HEK293 (cell line): Measurements from ENCODE around the gene ELAVL1.

ENCODE experiments used
- CTCF ChIA-PET: fragments of 350-600 bp; formaldehyde crosslinking; extraction: SDS; loops from one replicate; lab custom pipeline; 2021; ENCODE audit warnings: antibody characterized with exemption; lab: Yijun Ruan, JAX
- POLR2A ChIA-PET: fragments of 300-600 bp; formaldehyde crosslinking; extraction: SDS; loops from one replicate; lab custom pipeline; 2020; ENCODE audit warnings: antibody characterized with exemption, inconsistent platforms; lab: Yijun Ruan, JAX
- H3K27ac ChIP-seq: fragments of 200-500 bp; sonication (Bioruptor generic); 2 replicates; pipeline ENCODE4 v1.5.1; 2014; ENCODE audit warnings: low read depth, low read length, control low read depth, inconsistent platforms; ENCODE audit errors: extremely low read depth
- H3K36me3 ChIP-seq, 2 experiments: fragments of 200-500 bp in 1 of 2; sonication (Bioruptor generic) in 1 of 2; 1 replicate in 1 of 2; 2 replicates in 1 of 2; pipeline ENCODE4 v1.5.1; 2014 to 2017; ENCODE audit warnings: inconsistent platforms in 2 of 2, low read length in 2 of 2; ENCODE audit not compliant: control insufficient read depth in 2 of 2, insufficient read depth in 1 of 2
- H3K4me1 ChIP-seq: fragments of 200-500 bp; sonication (Bioruptor generic); 2 replicates; pipeline ENCODE4 v1.5.1; 2014; ENCODE audit warnings: mild to moderate bottlenecking, low read length, inconsistent platforms; ENCODE audit not compliant: control insufficient read depth, insufficient read depth
- H3K4me3 ChIP-seq: 2 replicates; pipeline ENCODE4 v1.5.1; 2011; ENCODE audit warnings: low read depth, mild to moderate bottlenecking, control low read depth, low read length, moderate library complexity
- H3K9me3 ChIP-seq: fragments of 200-500 bp; sonication (Bioruptor generic); 2 replicates; pipeline ENCODE4 v1.5.1; 2014; ENCODE audit warnings: low read depth, low read length, inconsistent platforms; ENCODE audit not compliant: control insufficient read depth, insufficient read depth
- GLIS1 ChIP-seq: fragments of 450-650 bp; formaldehyde crosslinking; IDR thresholded peaks from 2 replicates; pipeline ENCODE4 v1.5.1; 2016; ENCODE audit warnings: missing biosample characterization, missing genetic modification characterization
- GLIS2 ChIP-seq: fragments of 450-650 bp; formaldehyde crosslinking; IDR thresholded peaks from 2 replicates; pipeline ENCODE4 v1.5.1; 2016; ENCODE audit warnings: missing biosample characterization, missing genetic modification characterization
- KLF8 ChIP-seq: fragments of 450-650 bp; formaldehyde crosslinking; IDR thresholded peaks from 2 replicates; pipeline ENCODE4 v1.5.1; 2016; ENCODE audit warnings: missing biosample characterization, missing genetic modification characterization
- SP2 ChIP-seq: fragments of 450-650 bp; formaldehyde crosslinking; IDR thresholded peaks from 2 replicates; pipeline ENCODE4 v1.5.1; 2016; ENCODE audit warnings: missing biosample characterization, missing genetic modification characterization
- ZBTB17 ChIP-seq: fragments of 450-650 bp; formaldehyde crosslinking; IDR thresholded peaks from 2 replicates; pipeline ENCODE4 v1.5.1; 2016; ENCODE audit warnings: missing biosample characterization, missing genetic modification characterization
- ZBTB44 ChIP-seq: fragments of 450-650 bp; IDR thresholded peaks from 2 replicates; pipeline ENCODE4 v1.5.1; 2018; ENCODE audit warnings: missing biosample characterization, mild to moderate bottlenecking, missing genetic modification characterization
- ZBTB48 ChIP-seq: fragments of 450-650 bp; formaldehyde crosslinking; IDR thresholded peaks from 2 replicates; pipeline ENCODE4 v1.5.1; 2016; ENCODE audit warnings: missing biosample characterization, missing genetic modification characterization
- ZBTB8A ChIP-seq: fragments of 450-650 bp; formaldehyde crosslinking; IDR thresholded peaks from 2 replicates; pipeline ENCODE4 v1.5.1; 2016; ENCODE audit warnings: missing biosample characterization, missing genetic modification characterization
- ZFP41 ChIP-seq: fragments of 450-650 bp; formaldehyde crosslinking; IDR thresholded peaks from 2 replicates; pipeline ENCODE4 v1.5.1; 2016; ENCODE audit warnings: missing biosample characterization, missing genetic modification characterization, borderline replicate concordance
- ZNF138 ChIP-seq: fragments of 450-650 bp; formaldehyde crosslinking; IDR thresholded peaks from 2 replicates; pipeline ENCODE4 v1.5.1; 2016; ENCODE audit warnings: missing biosample characterization, missing genetic modification characterization, borderline replicate concordance
- ZNF16 ChIP-seq: fragments of 450-650 bp; formaldehyde crosslinking; IDR thresholded peaks from 2 replicates; pipeline ENCODE4 v1.5.1; 2016; ENCODE audit warnings: low read depth, missing biosample characterization, missing genetic modification characterization
- ZNF223 ChIP-seq: fragments of 450-650 bp; formaldehyde crosslinking; IDR thresholded peaks from 2 replicates; pipeline ENCODE4 v1.5.1; 2016; ENCODE audit warnings: missing biosample characterization, missing genetic modification characterization
- ZNF280C ChIP-seq: fragments of 450-650 bp; formaldehyde crosslinking; IDR thresholded peaks from 2 replicates; pipeline ENCODE4 v1.5.1; 2016; ENCODE audit warnings: missing biosample characterization, missing genetic modification characterization
- ZNF280D ChIP-seq: fragments of 450-650 bp; formaldehyde crosslinking; IDR thresholded peaks from 2 replicates; pipeline ENCODE4 v1.5.1; 2016; ENCODE audit warnings: missing biosample characterization, missing genetic modification characterization
- ZNF335 ChIP-seq: fragments of 450-650 bp; formaldehyde crosslinking; conservative IDR thresholded peaks from 2 replicates; pipeline ENCODE4 v1.5.1; 2016; ENCODE audit warnings: missing biosample characterization, missing genetic modification characterization
- ZNF37A ChIP-seq: fragments of 450-650 bp; IDR thresholded peaks from 2 replicates; pipeline ENCODE4 v1.5.1; 2018; ENCODE audit warnings: missing biosample characterization, missing genetic modification characterization
- ZNF398 ChIP-seq: fragments of 450-650 bp; formaldehyde crosslinking; IDR thresholded peaks from 2 replicates; pipeline ENCODE4 v1.5.1; 2017; ENCODE audit warnings: missing biosample characterization, missing genetic modification characterization
- ZNF548 ChIP-seq: fragments of 450-650 bp; formaldehyde crosslinking; IDR thresholded peaks from 2 replicates; pipeline ENCODE4 v1.5.1; 2016; ENCODE audit warnings: missing biosample characterization, missing genetic modification characterization
- ZNF555 ChIP-seq: fragments of 450-650 bp; formaldehyde crosslinking; conservative IDR thresholded peaks from 2 replicates; pipeline ENCODE4 v1.5.1; 2017; ENCODE audit warnings: missing biosample characterization, mild to moderate bottlenecking, missing genetic modification characterization, inconsistent platforms
- ZNF692 ChIP-seq: fragments of 450-650 bp; formaldehyde crosslinking; IDR thresholded peaks from 2 replicates; pipeline ENCODE4 v1.5.1; 2016; ENCODE audit warnings: missing biosample characterization, missing genetic modification characterization
- ZNF747 ChIP-seq: fragments of 450-650 bp; formaldehyde crosslinking; IDR thresholded peaks from 2 replicates; pipeline ENCODE4 v1.5.1; 2016; ENCODE audit warnings: missing biosample characterization, missing genetic modification characterization

ELAVL1 gene

GRCh38 chr19:7917267-7918061 is 88.0 kb downstream of the ELAVL1 start (continued):
- TF ChIP-seq ZBTB17 (peak; percentile 7; the same call in 1 of the 2 replicates), ZNF223 (no peak), ZNF16 (tag by site-specific recombination) (no peak)

GRCh38 chr19:7916955-7917266 is 88.5 kb downstream of the ELAVL1 start:
- Histone ChIP-seq H3K36me3 (peaks cover 0 to 9% of the 10 kb centered on the region in 2 experiments; a peak in 2 of 3 replicates), H3K27ac (no peak overlapping the region), H3K9me3 (no peaks in the 10 kb centered on the region), H3K4me1 (peaks cover 3% of the 10 kb centered on the region; the same call in 1 of the 2 replicates), H3K4me3 (no peak overlapping the region)
- ChIA-PET CTCF (interaction anchor here (0.5 to 2.5 kb wide), 7 partner anchors 9 to 252 kb away, joined by 3 to 21 read pairs (median 3); partner anchors contain the start of genes CTXN1 and MAP2K7), POLR2A (interaction anchor here (1.7 to 2.2 kb wide), 3 partner anchors 8 to 48 kb away, joined by 7 to 10 read pairs (median 9); partner anchors contain the start of gene TIMM44)
- TF ChIP-seq ZNF280C (tag by site-specific recombination) (no peak), ZNF555 (no peak), ZBTB8A (tag by site-specific recombination) (peak; percentile 75), ZNF280D (no peak), ZNF747 (no peak), ZNF138 (no peak), ZNF335 (peak; percentile 65; the same call in 1 of the 2 replicates), ZNF37A (no peak)

GRCh38 chr19:7916103-7916954 is 89.1 kb downstream of the ELAVL1 start:
- peaks cover 0 to 13% of the 10 kb centered on the region in 2 experiments; a peak in 2 of 3 replicates for H3K36me3 ChIP-seq
- H3K4me3 ChIP-seq = peak overlapping the region; percentile 11
- H3K9me3 ChIP-seq = no peaks in the 10 kb centered on the region
- ChIA-PET CTCF (interaction anchor here (0.5 to 2.5 kb wide), 9 partner anchors 10 to 253 kb away, joined by 3 to 21 read pairs (median 3); partner anchors contain the start of genes CTXN1 and MAP2K7), POLR2A (interaction anchor here (0.9 to 1.8 kb wide), 5 partner anchors 9 to 47 kb away, joined by 3 to 12 read pairs (median 8); partner anchors contain the start of genes LRRC8E, MAP2K7 and TIMM44)
- H3K4me1 ChIP-seq = peaks cover 3% of the 10 kb centered on the region; the same call in 1 of the 2 replicates
- no peak overlapping the region for H3K27ac ChIP-seq
- TF ChIP-seq ZBTB48 (tag by site-specific recombination) = peak; percentile 48
- peak; percentile 58 for TF ChIP-seq GLIS2 (tag by site-specific recombination)
- TF ChIP-seq ZNF398 = 0 out of 2 replicates have a peak, but pooled peaks have one; percentile 14
- TF ChIP-seq ZNF548 (tag by site-specific recombination) = no peak
- TF ChIP-seq ZBTB44 (tag by site-specific recombination) = peak; percentile 98
- peak; percentile 66; the same call in 1 of the 2 replicates for TF ChIP-seq ZNF692 (tag by site-specific recombination)
- TF ChIP-seq SP2 (tag by site-specific recombination) = peak; percentile 46
- no peak for TF ChIP-seq ZFP41 (tag by site-specific recombination)
- 0 out of 2 replicates have a peak, but pooled peaks have one; percentile 59 for TF ChIP-seq KLF8 (tag by site-specific recombination)
- TF ChIP-seq GLIS1 (tag by site-specific recombination) = no peak; the same call in 1 of the 2 replicates
